GM19328 (cell line): Measurements from ENCODE around the gene VSX1.

Experiments
- ATAC-seq: cut with Tn5 transposase; IDR thresholded peaks from one replicate; pipeline ENCODE4 v1.9.1; 2021; ENCODE audit warnings: mild to moderate bottlenecking, moderate library complexity; ENCODE audit not compliant: unreplicated experiment

VSX1 gene

DNA sequence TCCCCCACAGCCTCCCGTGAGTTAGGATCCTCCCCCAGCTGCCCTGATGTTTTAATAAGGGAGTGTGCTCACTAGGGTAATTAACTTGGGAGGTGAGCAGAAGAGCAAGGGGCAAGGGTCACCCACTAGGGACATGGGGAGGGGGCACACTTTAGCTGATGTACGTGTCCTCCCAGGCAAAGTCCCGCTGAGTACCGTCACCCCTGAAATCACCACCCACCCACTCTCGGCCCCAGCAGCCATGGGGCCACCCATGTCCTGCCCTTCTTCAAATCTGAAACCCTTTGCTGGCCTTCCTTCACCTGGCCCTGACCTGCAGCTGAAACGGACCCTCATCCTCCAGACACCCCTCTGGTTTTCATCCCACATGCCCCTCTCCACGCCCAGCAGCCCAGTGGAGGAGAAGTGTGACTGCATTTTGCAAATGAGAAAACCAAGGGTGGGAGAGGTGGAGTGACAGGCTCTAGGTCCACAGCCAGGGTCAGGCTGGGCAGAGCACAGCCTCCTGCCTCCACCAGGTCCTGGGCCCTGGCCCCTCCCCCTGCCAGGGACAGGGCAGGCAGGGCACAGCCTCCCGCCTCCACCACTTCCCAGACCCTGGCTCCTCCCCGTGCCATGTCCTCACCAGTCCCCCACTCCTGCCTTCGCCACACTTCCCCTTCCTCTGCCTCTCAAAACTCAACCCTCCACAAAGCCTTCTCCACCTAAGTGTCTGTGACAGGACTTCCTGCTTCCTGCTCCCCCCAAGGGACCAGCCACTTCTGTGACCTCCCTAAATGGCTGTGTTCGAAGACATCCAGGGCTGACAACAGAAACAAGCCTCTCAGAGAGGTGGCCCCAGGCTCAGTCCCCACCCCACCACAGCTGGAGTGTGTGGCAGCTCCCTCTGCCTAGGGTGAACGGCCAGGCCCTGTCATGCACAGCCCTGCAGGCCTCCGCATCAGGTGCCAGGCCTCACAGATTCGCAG, 39.1 kb downstream of the VSX1 start:
- ATAC-seq: peak; percentile 79

DNA sequence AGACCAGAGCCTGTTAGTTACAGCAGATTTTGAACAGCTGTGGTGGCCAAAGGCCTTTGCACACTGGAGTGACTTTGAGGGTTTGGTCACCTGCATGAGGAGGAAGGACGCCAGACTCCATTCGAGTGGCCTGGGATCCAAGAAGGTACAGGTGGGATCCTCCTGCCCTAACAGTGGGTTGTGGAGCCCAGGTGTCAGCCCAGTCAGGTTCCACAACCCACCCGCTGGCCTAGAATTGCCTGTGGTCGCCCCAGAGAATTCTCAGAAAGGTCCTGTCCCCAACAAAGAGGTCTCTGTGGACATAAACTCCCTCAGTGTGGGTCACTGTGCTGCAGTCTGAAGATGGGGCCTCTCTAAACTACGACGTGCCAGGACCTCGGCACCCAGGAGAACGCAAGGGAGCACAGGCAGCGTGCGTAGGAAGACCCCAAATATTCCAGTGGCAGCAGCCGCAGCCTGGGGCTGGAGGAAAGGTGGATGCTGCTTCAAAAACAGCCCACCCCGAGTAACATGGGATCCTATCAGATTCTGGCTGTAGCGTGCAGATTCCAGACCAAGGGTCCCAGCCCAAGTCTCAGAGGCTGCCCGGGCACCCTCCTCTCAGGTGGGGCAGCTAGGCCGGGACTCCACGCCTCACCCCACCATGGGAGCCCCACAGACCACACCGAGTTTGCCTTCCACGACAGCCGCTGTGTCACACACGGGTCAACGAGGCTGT, 40.0 kb downstream of the VSX1 start:
- ATAC-seq: no peak

DNA sequence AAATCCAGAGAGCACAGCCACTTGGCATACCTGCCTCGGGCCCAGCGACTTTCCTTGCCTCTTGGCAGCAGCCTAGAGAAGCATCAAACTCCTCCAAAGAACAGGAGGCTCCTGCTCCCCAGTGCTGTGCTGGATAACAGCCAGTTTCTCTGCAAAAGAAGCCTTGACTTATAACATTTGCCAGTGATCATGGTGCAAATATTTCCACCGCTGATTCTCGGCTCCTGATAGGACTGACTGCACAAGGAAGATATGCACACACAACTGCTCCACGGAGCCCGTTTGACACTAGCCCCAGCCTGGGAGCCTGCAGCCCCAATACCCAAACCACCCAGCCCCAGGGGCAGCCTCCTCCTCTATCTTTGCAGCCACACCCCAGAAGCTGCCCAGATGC, 41.5 kb downstream of the VSX1 start:
- ATAC-seq: no peak

DNA sequence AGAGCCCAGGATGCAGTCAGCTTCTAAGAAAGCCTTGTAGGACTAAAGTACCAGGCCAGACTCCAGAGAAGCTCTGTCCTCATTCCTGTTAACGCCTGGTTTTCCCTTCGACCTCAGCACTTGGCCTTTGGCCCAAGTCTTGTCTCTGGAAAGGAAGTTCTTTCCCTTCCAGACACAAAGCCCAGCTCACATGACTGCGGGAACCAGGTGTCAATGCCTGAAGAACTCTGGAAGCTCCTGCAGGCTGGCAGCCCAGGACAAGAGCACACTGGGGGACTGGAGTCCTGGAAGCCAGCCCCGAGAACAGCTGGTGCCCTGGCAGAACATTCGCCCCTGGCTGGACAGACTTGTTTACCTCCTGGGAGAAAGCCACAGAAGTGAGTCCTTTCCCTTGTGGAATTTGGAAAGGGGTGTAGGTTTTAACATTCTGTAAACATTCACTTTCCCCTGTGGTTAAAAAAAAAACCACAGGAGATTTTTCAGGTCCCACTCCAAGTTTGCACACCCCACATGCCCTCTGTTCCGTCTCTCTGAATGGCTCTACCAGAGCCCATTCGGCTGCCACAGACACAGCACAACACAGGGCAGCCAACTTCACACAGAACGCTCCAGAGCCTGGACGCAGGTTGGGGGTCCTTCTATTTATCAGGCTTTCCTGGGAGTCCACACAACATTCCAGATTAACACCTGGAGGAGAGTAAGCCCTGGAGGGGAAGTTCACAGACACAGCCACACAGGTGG, 42.1 kb downstream of the VSX1 start:
- ATAC-seq: no peak

DNA sequence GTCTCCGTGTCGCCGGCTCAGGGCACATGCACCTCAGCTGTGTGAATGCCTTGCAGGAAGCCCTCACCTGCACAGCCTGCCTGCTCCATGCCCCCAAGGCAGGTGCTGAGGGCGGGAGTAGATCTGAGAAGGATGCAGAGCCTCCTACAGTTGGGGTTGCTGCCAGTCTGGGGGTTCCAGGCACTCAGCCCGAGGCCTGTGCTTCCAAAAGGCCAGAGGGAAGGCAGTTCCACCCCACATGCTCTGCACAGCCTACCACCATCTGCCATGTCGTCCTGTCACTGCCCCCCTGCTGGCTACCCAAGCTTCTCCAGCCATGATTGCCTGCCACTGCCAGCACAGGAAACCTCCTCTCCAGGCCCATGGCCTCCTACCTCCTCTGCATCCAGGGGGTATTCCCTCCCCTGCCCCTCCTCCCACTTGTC, 43.3 kb downstream of the VSX1 start:
- ATAC-seq: no peak

DNA sequence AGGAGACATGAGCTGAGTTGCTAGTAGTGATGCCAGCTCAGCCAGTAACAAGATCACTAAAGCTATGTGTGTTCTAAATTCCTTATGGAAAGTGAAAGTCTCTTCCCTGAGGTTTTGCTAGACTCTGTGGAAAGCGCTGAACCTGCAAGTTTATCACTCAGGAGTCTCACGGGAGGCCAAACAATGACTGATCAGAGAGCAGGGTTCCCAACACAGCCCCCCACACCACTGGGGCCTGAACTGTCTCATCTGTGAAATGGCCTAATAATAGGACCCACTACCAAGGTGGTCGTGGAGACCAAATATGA, 43.9 kb downstream of the VSX1 start:
- no peak for ATAC-seq

DNA sequence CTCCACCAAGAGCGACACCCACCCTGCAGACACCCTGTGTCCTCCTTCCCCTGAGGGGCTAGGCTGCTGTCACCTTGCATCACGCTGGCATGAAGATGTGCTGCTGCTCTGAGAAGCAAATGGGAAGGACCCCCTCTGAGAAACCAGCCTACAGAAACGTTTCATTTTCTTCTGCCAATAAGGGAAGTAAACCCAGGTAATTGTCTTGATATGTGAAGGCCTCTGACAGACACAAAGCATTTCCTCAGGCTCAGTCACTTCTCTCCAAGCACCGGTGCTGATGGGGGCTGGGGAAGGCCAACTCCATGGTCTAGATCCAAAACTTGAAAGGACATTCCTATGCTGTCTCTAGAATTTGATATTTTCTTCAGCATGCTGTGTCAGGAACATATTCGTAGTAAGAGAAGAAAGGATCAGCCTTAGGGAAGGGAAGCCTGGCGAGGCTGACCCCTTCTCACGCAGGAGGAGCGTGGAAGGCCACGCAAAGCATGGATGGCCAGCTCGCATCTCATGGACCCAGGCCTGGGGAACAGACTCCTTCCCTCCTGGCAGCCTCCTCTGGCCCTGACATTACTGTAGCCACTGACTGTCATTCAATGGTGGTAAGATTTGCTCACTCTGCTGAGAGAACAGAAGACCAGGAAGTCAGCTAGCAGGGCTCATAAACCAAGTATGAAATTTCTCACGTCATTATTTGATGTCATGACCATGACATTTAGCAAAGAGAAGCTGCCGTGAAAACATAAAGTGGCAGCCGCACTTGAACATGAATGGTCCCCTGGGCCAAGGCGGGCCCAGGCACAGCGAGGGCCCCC, 44.4 kb downstream of the VSX1 start:
- no peak for ATAC-seq

DNA sequence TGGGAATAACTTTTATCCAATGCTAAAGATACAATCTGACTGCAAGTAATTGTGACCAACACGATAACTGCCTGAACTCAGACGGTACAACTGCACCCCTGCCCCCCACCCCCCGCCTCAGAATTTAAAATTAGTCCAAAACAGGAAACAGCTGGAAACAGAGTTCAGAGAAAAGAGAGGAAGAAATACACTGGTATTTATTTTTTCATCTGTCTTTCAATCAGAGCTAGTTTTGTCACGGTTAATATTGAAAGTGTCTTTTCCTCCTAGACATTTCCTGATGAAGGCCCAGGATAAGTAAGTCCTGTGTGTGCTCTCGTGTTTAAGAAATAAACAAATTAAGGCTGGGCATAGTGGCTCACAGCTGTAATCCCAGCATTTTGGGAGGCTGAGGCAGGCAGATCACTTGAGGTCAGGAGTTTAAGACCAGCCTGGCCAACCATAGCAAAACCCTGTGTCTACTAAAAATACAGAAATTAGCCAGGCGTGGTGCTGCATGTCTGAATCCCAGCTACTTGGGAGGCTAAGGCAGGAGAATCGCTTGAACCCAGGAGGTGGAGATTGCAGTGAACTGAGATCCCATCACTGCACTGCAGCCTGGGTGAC, 45.5 kb downstream of the VSX1 start:
- ATAC-seq: no peak

DNA sequence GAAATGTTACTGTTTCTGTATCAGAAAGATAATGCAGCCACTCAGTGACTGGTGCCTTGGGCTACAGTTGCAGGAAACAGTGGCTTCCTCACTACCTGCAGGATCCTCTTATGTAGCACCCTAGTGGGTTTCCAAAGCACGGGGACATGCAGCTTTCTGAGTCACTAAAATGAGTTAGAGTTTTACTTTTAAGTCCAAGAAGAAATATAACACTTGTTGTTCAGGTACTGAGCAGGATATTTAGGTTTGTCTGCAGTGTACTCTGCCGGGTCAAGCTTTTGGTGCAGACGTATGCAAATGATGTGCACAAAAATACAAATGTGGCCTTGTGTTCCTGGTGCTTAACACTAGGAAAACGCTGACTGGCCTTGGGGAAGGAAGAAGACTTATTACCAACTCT, 46.0 kb downstream of the VSX1 start:
- no peak for ATAC-seq

DNA sequence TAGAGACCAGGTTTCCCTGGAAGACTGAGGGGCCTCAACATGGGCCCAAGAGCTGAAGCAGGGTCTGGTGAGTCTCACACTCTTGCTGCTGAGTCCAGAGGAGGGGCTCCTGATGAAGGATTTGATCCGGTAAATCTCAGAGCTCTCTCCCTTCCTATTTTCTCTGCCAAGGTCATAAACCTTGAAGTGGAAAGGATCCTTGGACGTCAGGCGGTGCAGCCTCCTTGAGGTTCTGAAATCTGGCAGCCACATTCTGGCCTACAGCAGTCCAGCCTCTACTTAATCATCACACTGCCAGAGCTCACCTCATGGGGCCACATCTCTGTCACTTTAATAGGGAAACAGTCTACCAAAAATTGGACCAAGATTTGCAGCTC, 48.0 kb downstream of the VSX1 start:
- ATAC-seq: no peak

DNA sequence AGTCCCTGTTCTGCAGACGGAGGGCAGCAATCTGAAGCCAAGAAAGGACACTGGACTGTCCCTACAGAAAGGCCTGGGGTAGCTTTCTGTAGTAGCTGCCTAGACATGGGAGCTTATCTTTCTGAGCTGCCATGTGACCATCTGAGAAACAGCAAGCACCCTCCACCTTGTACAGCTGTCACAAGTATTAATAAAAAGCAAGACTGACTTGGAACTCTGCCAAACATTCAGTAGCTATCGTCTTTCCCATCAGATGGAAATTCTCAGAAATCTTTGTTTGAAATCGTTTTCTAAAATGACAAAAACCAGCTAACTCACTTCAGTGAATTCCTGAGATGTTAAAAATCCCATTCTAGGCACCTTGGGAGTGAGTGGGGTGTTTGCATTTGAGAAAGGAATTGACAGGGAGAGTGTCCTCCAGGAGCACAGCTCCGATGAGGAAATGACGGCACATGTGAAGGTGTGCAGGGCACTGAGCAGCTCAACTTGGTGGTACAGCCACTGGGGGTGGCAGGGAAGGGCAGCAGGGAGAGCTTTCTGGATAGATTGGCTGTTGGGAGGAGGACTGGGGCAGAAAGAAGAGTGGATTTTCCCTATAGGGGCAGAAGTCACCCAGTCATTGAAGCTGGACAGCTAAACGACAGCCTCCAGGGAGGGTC, 48.5 kb downstream of the VSX1 start:
- ATAC-seq: no peak

DNA sequence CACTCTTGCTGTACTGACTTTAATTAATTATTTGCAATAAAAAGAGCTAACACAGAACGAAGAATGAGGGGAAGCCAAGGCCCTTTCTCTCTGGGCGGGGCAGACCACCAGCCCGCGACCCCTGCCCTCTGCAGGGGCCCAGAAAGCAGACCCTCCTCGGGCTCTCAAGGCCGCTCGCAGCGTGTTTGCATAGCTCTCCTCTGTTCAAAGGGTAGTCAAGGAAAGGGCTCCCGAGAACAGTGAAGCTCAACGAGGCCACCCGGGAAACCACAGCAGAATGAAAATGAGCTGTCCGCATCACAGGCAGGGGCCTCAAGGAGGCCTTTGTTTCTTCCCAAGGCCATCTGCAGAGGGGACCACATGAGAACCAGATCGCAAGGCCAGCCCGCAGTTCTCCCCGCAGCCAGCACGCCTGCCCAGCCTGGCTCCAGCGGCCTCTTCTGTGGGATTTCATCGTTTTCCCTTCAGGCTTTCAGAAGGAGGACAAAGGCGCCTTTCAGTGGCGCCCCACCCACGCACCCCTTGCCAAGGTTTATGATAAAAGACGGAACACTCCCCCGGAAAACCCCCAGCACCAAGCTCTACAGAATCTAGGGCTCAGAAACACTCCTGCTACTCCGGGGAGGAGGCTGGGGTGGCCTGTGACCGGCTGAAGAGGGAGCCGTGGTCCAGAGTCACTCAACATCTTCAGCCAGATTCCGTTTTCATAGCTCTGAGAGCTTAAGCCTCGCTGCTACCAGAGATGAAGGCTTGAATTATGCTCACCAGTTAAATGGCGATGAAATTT, 49.3 kb downstream of the VSX1 start:
- no peak for ATAC-seq

DNA sequence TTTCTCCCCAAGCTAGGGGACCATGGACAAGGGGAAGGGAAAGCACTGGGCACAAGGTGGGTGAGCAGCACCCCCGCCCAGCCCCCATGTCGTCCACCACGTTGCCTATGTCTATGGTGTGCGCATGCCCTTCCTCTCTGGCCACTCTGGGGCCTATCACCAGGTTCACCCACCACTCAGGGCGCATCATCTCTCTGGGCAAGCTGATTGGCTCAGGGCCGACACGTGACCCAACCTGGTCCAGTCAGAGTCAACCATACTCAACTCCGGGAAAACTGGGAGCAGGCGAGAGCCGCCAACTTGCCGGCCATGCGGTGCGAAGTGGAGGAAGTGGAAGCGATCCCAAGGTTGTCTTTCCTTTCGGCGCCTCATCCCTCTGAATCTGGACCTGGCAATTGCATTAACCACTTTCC, 49.9 kb downstream of the VSX1 start:
- ATAC-seq: no peak

DNA sequence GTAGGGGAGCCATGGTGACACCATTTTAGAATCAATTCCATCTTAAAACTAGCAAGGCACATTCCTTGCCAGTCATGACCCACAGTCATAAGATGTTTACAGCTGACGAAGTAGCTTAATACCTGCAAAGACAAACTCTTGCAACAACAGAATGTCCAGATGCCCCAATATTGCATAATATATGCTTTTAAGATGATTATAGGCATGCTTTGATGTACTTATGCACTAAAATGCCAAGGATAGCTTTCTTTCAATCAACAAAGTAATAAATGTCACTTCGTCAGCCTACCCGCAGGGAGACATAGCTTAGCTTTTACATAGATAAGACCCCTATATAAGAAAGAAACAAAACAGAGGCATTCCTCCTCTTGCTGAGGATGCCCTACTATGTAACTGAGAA, 50.7 kb downstream of the VSX1 start:
- no peak for ATAC-seq

DNA sequence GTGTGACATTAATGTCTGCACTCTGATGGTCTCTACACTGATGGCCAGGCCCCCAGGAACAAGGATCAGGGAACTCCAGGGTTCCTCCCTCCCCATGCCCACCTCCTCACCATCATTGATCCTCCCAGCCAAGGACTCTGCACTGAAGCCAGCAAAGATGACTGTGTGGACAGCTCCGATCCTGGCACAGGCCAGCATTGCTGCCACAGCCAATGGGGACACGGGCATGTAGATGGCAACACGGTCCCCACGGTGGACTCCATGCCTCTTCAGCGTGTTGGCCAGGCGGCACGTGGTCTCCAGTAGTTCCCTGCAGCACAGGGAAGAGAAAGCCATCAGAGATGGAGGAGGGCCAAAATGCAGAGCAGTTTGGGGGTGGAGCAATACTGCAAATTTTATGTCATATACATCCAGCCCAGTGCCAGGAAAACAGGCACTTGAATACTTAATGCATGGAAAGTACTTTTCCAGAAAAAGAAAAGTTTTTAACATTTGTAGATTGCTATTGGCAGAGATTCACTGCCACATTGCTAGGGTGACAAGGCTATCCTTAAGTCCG, 51.2 kb downstream of the VSX1 start:
- ATAC-seq: no peak

DNA sequence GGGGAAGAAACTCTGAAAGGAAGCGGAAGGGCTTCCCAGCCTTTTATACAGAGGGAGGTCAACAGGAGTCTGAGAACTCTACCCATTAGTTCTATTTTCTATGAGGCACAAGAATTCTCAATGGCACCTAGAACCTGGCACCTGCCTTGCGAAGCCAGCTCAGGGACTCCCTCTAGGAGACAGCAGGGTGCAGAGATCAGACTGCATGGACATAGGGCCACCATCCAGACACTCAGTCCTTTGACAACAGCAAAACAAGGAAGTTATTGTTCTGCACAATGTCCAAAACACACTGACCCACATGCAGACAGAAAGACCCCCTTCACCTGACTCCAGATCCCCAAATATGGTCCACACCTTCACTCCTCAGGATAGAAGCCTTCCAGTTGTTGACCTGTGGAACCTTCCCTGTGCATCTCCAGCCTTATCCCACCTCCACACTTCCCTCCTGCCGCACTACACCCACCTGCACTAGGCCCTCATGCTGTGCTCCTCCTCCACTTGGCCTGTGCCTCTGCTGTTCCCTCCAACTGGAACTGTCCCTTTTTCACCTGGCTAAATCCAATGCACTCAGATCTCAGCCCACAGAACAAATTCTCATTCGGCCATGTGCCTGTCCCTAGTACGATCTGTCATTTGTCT, 51.8 kb downstream of the VSX1 start:
- ATAC-seq: no peak

DNA sequence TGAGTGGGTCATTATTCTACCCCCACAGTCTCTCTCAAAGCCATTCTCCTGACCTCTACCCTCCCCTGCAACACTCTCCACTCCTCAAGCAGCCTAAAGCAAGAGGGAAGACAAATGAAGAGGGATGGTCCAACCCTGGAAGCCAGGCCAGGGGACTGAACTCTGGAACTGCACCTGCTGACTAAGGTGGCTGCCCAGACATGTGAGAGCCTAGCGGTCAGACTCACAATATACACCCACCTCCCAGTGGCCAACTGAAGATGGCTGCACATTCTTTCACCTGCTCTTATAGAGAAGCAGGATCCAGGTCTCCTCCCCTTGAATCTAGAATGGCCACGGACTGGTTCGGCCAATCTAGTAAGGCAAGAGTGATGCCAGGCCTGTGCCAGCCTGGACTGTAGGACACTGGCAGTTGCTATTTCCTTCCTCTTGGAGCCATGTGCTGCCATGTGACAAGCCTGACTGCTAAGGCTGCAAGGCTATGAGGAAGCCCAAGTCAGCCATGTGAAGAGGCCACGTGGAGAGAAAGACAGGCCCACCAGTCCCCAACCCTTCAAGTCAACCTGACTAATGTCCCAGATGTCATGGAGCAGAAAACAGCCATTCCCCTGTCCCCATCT, 55.8 kb downstream of the VSX1 start:
- ATAC-seq: no peak
